WERI-Rb-1 (cell line): ENCODE results near the gene CANX.

ENCODE experiments used
- DNase-seq: peaks from one replicate; pipeline ENCODE4 v3.0.0-alpha.2; 2020
- H3K27ac ChIP-seq: fragments of 250-450 bp; sonication (Bioruptor Pico); 2 replicates; pipeline ENCODE4 v1.5.1; 2020; ENCODE audit warnings: mild to moderate bottlenecking, moderate library complexity
- H3K27me3 ChIP-seq: fragments of 250-450 bp; sonication (Bioruptor Pico); 2 replicates; pipeline ENCODE4 v1.5.1; 2021; ENCODE audit warnings: mild to moderate bottlenecking, low read depth, moderate library complexity; ENCODE audit not compliant: insufficient read depth, severe bottlenecking
- H3K36me3 ChIP-seq: fragments of 250-450 bp; sonication (Bioruptor Pico); 2 replicates; pipeline ENCODE4 v1.5.1; 2020; ENCODE audit warnings: mild to moderate bottlenecking, moderate library complexity
- H3K4me3 ChIP-seq: 2 replicates; pipeline ENCODE4 v1.5.1; 2011; ENCODE audit warnings: low read depth, mild to moderate bottlenecking, control low read depth, low read length
- H3K9me3 ChIP-seq: fragments of 250-450 bp; sonication (Bioruptor Pico); 2 replicates; pipeline ENCODE4 v1.5.1; 2021; ENCODE audit warnings: mild to moderate bottlenecking, moderate library complexity; ENCODE audit not compliant: severe bottlenecking
- CTCF ChIP-seq: IDR thresholded peaks from 2 replicates; pipeline ENCODE4 v1.5.1; 2011; ENCODE audit warnings: low read depth, mild to moderate bottlenecking, control low read depth, inconsistent platforms, low read length

The CANX gene

DNA sequence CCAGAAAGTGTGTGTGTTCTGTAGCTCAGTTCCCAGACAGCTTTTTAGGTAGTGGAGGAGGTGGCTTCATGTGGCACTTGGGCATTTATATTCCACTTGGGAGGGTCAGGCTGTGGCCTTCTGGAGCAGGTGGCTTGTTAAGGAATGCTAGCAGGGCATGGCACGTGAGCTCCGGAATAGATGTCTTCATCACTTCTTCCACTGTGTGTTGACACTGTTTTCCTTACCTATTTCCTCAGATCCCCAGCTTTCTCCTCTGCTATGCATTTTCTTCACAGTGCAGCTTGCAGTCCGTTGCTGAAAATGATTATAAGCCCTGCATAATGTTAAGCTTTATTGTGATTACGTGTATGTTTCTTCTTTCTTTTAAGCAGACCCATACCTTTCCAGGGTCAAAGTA lies 30.5 kb downstream of the CANX start:
- peaks cover 26% of the 10 kb centered on the region for H3K36me3 ChIP-seq
- no peak for DNase-seq
- no peak for TF ChIP-seq CTCF

DNA sequence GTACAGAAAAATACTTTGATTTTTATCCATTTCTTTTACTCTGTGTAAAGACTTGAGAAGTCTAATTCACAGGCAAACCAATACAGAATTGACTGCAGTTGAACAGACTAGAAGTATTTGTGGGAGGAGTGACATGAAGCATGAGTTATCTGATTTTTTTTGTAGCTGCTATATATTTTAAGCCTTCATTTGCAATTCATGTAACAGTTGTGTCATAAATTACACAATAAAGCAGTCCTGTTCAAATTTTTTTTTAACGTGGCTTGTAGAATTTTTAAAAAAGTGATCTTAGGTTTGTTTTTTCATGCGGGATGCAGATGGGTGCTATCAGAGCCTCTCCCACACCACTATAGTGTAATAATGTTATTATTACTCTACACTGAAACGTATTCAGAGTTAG lies 31.0 kb downstream of the CANX start:
- no peak for TF ChIP-seq CTCF
- peaks cover 23% of the 10 kb centered on the region for H3K36me3 ChIP-seq
- no peak overlapping the region for H3K27ac ChIP-seq
- no peaks in the 10 kb centered on the region for H3K27me3 ChIP-seq
- H3K4me3 ChIP-seq = no peak overlapping the region
- DNase-seq = no peak
- no peaks in the 10 kb centered on the region for H3K9me3 ChIP-seq

More for the DNA sequence above, 30.5 kb downstream of the CANX start:
- H3K27me3 ChIP-seq = no peaks in the 10 kb centered on the region
- H3K27ac ChIP-seq = no peak overlapping the region
- no peaks in the 10 kb centered on the region for H3K9me3 ChIP-seq
- H3K4me3 ChIP-seq = no peak overlapping the region

- Histone ChIP-seq H3K27ac (no peak overlapping the region), H3K27me3 (no peaks in the 10 kb centered on the region), H3K9me3 (no peaks in the 10 kb centered on the region), H3K36me3 (peaks cover 19% of the 10 kb centered on the region), H3K4me3 (no peak overlapping the region)
- no peak for DNase-seq
- TF ChIP-seq CTCF = no peak
Measured at GRCh38 chr5:179730356-179730755, 31.6 kb downstream of the CANX start.

GRCh38 chr5:179730852-179731251 lies 32.1 kb downstream of the CANX start:
- no peak for TF ChIP-seq CTCF
- H3K27me3 ChIP-seq = no peaks in the 10 kb centered on the region
- DNase-seq = no peak
- H3K27ac ChIP-seq = no peak overlapping the region
- H3K9me3 ChIP-seq = no peaks in the 10 kb centered on the region
- H3K4me3 ChIP-seq = no peak overlapping the region
- peaks cover 19% of the 10 kb centered on the region for H3K36me3 ChIP-seq

GRCh38 chr5:179731791-179732411 lies 33.1 kb downstream of the CANX start:
- peak; percentile 8 for DNase-seq
- peak overlapping the region; percentile 52; the same call in 1 of the 2 replicates for H3K27ac ChIP-seq
- no peak for TF ChIP-seq CTCF
- peak overlapping the region; percentile 39 for H3K4me3 ChIP-seq
- no peaks in the 10 kb centered on the region for H3K27me3 ChIP-seq
- H3K36me3 ChIP-seq = peaks cover 16% of the 10 kb centered on the region
- H3K9me3 ChIP-seq = no peaks in the 10 kb centered on the region

- peak; percentile 97 for DNase-seq
- no peaks in the 10 kb centered on the region for H3K9me3 ChIP-seq
- no peaks in the 10 kb centered on the region for H3K27me3 ChIP-seq
- peak within 1 kb of the TSS; percentile 67 for H3K4me3 ChIP-seq
- H3K27ac ChIP-seq = peak within 1 kb of the TSS; percentile 91
- no peak for TF ChIP-seq CTCF
- H3K36me3 ChIP-seq = peaks cover 10% of the 10 kb centered on the region
Measured at GRCh38 chr5:179732412-179732917, 33.7 kb downstream of the CANX start, which contains the start of gene MAML1. MAML1 (plus strand) TSS chr5:179732822; CDS start chr5:179733113, 291 bp downstream.
